GM12891 (cell line): ENCODE measurements around the gene FARP2.

ENCODE experiments used
- PAX5 ChIP-seq: IDR thresholded peaks from 2 replicates; pipeline ENCODE4 v1.6.1; 2011; ENCODE audit warnings: low read length, moderate library complexity, mild to moderate bottlenecking; ENCODE audit not compliant: insufficient read depth, severe bottlenecking
- POLR2A ChIP-seq: IDR thresholded peaks from 2 replicates; pipeline ENCODE4 v1.6.1; 2011; ENCODE audit warnings: low read depth, low read length, control low read depth
- POLR2AphosphoS5 ChIP-seq: IDR thresholded peaks from 2 replicates; pipeline ENCODE4 v1.6.1; 2011; ENCODE audit warnings: low read depth, low read length, control low read depth
- POU2F2 ChIP-seq: IDR thresholded peaks from 2 replicates; pipeline ENCODE4 v1.6.1; 2011; ENCODE audit warnings: low read depth, mild to moderate bottlenecking, control low read depth, low read length, moderate library complexity
- SPI1 ChIP-seq: IDR thresholded peaks from 2 replicates; pipeline ENCODE4 v1.6.1; 2011; ENCODE audit warnings: low read depth, low read length, control low read depth
- TAF1 ChIP-seq: IDR thresholded peaks from 2 replicates; pipeline ENCODE4 v1.6.1; 2011; ENCODE audit warnings: low read depth, low read length, control low read depth

DNA sequence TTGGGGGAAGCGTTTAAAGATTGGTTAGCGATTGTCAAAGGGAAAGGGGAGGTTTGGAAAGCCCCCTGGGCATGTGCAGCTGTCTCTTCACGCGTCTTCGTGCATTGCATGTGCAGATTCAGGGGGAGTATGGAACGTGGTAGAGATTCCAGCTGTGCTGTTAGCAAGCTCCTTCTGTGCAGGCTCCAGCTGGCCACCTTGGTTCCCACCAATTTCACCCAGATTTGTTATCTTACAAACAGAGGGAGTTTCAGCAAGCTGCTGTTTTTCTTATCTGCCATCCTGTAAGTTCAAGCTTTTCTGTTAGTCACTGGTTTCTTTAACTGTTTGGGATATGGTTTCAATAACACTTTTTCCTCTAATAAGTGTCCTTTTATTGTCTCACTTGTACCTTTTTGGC, 30.4 kb downstream of the FARP2 start:
- no peak for TF ChIP-seq POLR2A
- TF ChIP-seq POLR2AphosphoS5 = no peak
- TF ChIP-seq SPI1 = no peak
- no peak for TF ChIP-seq TAF1
- TF ChIP-seq POU2F2 = no peak
- no peak for TF ChIP-seq PAX5
